ENCODE data around the gene EXOG. TPM values are rescaled to one million over a fixed set of nuclear protein-coding genes. Genes with fewer than 3 reads are reported as not detected.

The EXOG gene
- total RNA-seq, 1 experiment from 2014 or later, result 16.2 TPM

DNA sequence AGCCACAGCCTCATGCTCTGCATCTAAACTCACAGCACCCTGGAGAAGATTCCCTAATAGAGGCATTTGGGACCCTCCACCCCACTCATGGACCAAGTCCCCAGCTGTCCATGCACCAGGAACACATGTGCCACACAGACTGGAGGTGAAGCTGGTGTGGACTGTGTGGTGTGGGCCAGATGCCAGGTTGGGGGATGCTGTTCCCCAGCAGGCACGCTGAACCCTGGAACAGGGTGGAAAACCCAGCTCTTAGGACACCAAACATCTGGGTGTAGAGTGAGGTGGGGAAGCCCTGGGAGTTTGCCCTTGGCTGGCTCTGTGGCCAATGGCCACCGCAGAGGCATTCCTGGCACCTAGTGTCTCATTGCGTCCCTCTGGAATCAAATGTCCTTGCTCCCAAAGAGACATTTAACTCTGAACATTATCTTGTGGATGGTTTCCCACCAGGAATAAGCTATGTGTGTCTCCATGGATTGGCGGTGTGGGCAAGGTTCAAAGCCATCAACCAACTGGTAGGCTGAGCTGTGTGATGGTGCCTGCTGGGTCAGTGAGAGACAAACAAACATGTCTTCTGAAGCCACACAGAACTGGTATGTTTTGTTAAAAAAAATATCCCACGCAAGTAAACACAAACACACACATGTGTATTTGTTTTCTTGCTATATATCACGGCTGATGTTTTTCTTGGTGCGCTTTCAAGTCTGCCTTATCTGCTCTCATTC is 65.0 kb downstream of the EXOG start:
- Histone ChIP-seq H3K27me3 (replicated peaks; ENCODE audit: control insufficient read depth, insufficient read depth, low read length) (no peaks in the 10 kb centered on the region), H3K9me3 (no peaks in the 10 kb centered on the region), H3K36me3 (ENCODE audit: control insufficient read depth, insufficient read depth, low read length) (no peaks in the 10 kb centered on the region), H3K4me3 (ENCODE audit: low read depth, low read length) (no peak overlapping the region), H3K4me1 (no peaks in the 10 kb centered on the region)
- peaks cover 13% of the 10 kb centered on the region for H3K27me3 Mint-ChIP-seq (ENCODE audit: insufficient read depth, unreplicated experiment)
- no peak overlapping the region for H3K27ac Mint-ChIP-seq (ENCODE audit: unreplicated experiment)
- POLR2A ChIA-PET, result no interaction called here
- CTCF ChIA-PET, result no interaction called here
- no peak for DNase-seq
- intact Hi-C loops (cut with micrococcal nuclease; ENCODE audit: unreplicated experiment), result no loop called here
- no peaks in the 10 kb centered on the region for H3K4me1 Mint-ChIP-seq (ENCODE audit: low read depth, unreplicated experiment)
- no TSS peak for BruUV-seq (replicated peaks)
- TF ChIP-seq CTCF (IDR thresholded peaks at IDR 0.05; ENCODE audit: insufficient read depth in 1 of 2, low read depth in 1 of 2, low read length in 1 of 2, severe bottlenecking in 1 of 2, unreplicated experiment in 1 of 2), result no peak
- H3K4me3 Mint-ChIP-seq (ENCODE audit: unreplicated experiment), result no peak overlapping the region
- no peaks in the 10 kb centered on the region for H3K36me3 Mint-ChIP-seq (ENCODE audit: insufficient read depth, unreplicated experiment)
- no peaks in the 10 kb centered on the region for H3K9me3 Mint-ChIP-seq (ENCODE audit: unreplicated experiment)

- no peak for TF ChIP-seq CTCF (IDR thresholded peaks at IDR 0.05; ENCODE audit: insufficient read depth in 1 of 2, low read depth in 1 of 2, low read length in 1 of 2, severe bottlenecking in 1 of 2, unreplicated experiment in 1 of 2)
- no peak for DNase-seq
- intact Hi-C loops (cut with micrococcal nuclease; ENCODE audit: unreplicated experiment), result no loop called here
- Histone ChIP-seq H3K4me3 (ENCODE audit: low read depth, low read length) (no peak overlapping the region), H3K36me3 (ENCODE audit: control insufficient read depth, insufficient read depth, low read length) (no peaks in the 10 kb centered on the region), H3K27me3 (replicated peaks; ENCODE audit: control insufficient read depth, insufficient read depth, low read length) (no peaks in the 10 kb centered on the region), H3K9me3 (no peaks in the 10 kb centered on the region), H3K4me1 (no peaks in the 10 kb centered on the region)
- POLR2A ChIA-PET, result no interaction called here
- Mint-ChIP-seq H3K27ac (ENCODE audit: unreplicated experiment) (no peak overlapping the region), H3K9me3 (ENCODE audit: unreplicated experiment) (no peaks in the 10 kb centered on the region), H3K36me3 (ENCODE audit: insufficient read depth, unreplicated experiment) (no peaks in the 10 kb centered on the region), H3K4me1 (ENCODE audit: low read depth, unreplicated experiment) (no peaks in the 10 kb centered on the region), H3K27me3 (ENCODE audit: insufficient read depth, unreplicated experiment) (peaks cover 9% of the 10 kb centered on the region), H3K4me3 (ENCODE audit: unreplicated experiment) (no peak overlapping the region)
- CTCF ChIA-PET, result no interaction called here
- no TSS peak for BruUV-seq (replicated peaks)
Observed at GRCh38 chr3:38561746-38562466, 65.8 kb downstream of the EXOG start.

GRCh38 chr3:38562467-38562925 is 66.4 kb downstream of the EXOG start:
- CTCF ChIA-PET, result no interaction called here
- Mint-ChIP-seq H3K36me3 (ENCODE audit: insufficient read depth, unreplicated experiment) (no peaks in the 10 kb centered on the region), H3K9me3 (ENCODE audit: unreplicated experiment) (no peaks in the 10 kb centered on the region), H3K4me3 (ENCODE audit: unreplicated experiment) (no peak overlapping the region), H3K27ac (ENCODE audit: unreplicated experiment) (no peak overlapping the region), H3K4me1 (ENCODE audit: low read depth, unreplicated experiment) (no peaks in the 10 kb centered on the region), H3K27me3 (ENCODE audit: insufficient read depth, unreplicated experiment) (peaks cover 9% of the 10 kb centered on the region)
- Histone ChIP-seq H3K36me3 (ENCODE audit: control insufficient read depth, insufficient read depth, low read length) (no peaks in the 10 kb centered on the region), H3K4me3 (ENCODE audit: low read depth, low read length) (no peak overlapping the region), H3K4me1 (no peaks in the 10 kb centered on the region), H3K27me3 (replicated peaks; ENCODE audit: control insufficient read depth, insufficient read depth, low read length) (no peaks in the 10 kb centered on the region), H3K9me3 (no peaks in the 10 kb centered on the region)
- BruUV-seq (replicated peaks), result no TSS peak
- intact Hi-C loops (cut with micrococcal nuclease; ENCODE audit: unreplicated experiment), result no loop called here
- POLR2A ChIA-PET, result no interaction called here
- no peak for DNase-seq
- TF ChIP-seq CTCF (IDR thresholded peaks at IDR 0.05; ENCODE audit: insufficient read depth in 1 of 2, low read depth in 1 of 2, low read length in 1 of 2, severe bottlenecking in 1 of 2, unreplicated experiment in 1 of 2), result no peak
